Right atrium auricular region (tissue), 2 donors: ENCODE results near the gene MMEL1. TPM values are rescaled to one million over a fixed set of nuclear protein-coding genes. Genes with fewer than 3 reads are reported as not detected.

ENCODE experiments used
- DNase-seq: peaks from one replicate; pipeline ENCODE4 v3.0.0-alpha.2; 2019; ENCODE audit warnings: low spot score
- H3K27ac ChIP-seq, 2 donors: fragments of 200-600 bp; sonication (generic); 1 replicate in 1 of 2; 2 replicates in 1 of 2; pipeline ENCODE4 v1.5.1; 2016 to 2019
- H3K27me3 ChIP-seq, 2 donors: fragments of 200-600 bp; sonication (generic); one replicate each; pipeline versions ENCODE4 v1.5.1 to v1.6.0; 2017 to 2019
- H3K36me3 ChIP-seq: fragments of 200-600 bp; sonication (generic); one replicate; pipeline ENCODE4 v1.5.1; 2016
- H3K4me1 ChIP-seq, 2 donors: fragments of 200-600 bp; sonication (generic); one replicate each; pipeline versions ENCODE4 v1.5.1 to v1.6.0; 2017 to 2019
- H3K4me3 ChIP-seq, 2 donors: fragments of 200-600 bp; sonication (generic); 1 replicate in 1 of 2; 2 replicates in 1 of 2; pipeline ENCODE4 v1.5.1; 2017 to 2019; ENCODE audit warnings: mild to moderate bottlenecking in 1 of 2, moderate library complexity in 1 of 2
- H3K9me3 ChIP-seq, 2 donors: fragments of 200-600 bp; sonication (generic); one replicate each; pipeline ENCODE4 v1.5.1; 2019
- total RNA-seq, 2 donors: library from RNA; depleted of rRNA; stranded (reverse); fragments of >200 nt; gene quantifications; one replicate each; pipeline ENCODE4 v1.1.0, GENCODE V29; 2016
- TF ChIP-seq, protein P1 (sequence below), 2 donors: fragments of 200-600 bp; sonication (generic); IDR thresholded peaks; one replicate each; pipeline ENCODE4 v1.5.1; 2019; ENCODE audit warnings: antibody characterized with exemption in 2 of 2

The MMEL1 gene
- total RNA-seq, 2 donors from 2014 or later, result not detected

- TF ChIP-seq, protein P1, sequence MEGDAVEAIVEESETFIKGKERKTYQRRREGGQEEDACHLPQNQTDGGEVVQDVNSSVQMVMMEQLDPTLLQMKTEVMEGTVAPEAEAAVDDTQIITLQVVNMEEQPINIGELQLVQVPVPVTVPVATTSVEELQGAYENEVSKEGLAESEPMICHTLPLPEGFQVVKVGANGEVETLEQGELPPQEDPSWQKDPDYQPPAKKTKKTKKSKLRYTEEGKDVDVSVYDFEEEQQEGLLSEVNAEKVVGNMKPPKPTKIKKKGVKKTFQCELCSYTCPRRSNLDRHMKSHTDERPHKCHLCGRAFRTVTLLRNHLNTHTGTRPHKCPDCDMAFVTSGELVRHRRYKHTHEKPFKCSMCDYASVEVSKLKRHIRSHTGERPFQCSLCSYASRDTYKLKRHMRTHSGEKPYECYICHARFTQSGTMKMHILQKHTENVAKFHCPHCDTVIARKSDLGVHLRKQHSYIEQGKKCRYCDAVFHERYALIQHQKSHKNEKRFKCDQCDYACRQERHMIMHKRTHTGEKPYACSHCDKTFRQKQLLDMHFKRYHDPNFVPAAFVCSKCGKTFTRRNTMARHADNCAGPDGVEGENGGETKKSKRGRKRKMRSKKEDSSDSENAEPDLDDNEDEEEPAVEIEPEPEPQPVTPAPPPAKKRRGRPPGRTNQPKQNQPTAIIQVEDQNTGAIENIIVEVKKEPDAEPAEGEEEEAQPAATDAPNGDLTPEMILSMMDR (IDR thresholded peaks at IDR 0.05), result no peak
- no peak for DNase-seq
- H3K27ac ChIP-seq, result no peak overlapping the region
- H3K36me3 ChIP-seq, result no peaks in the 10 kb centered on the region
- peaks cover 0 to 9% of the 10 kb centered on the region in 2 donors for H3K9me3 ChIP-seq
- peaks cover 0 to 35% of the 10 kb centered on the region in 2 donors for H3K4me1 ChIP-seq
- no peak overlapping the region for H3K4me3 ChIP-seq
- no peaks in the 10 kb centered on the region for H3K27me3 ChIP-seq
These were observed 7.8 kb upstream of the MMEL1 start for GRCh38 chr1:2640626-2641025.

- TF ChIP-seq, protein P1 (IDR thresholded peaks at IDR 0.05), result no peak
- no peak for DNase-seq
- Histone ChIP-seq H3K27ac (no peak overlapping the region), H3K27me3 (no peaks in the 10 kb centered on the region), H3K4me1 (peaks cover 0 to 35% of the 10 kb centered on the region in 2 donors), H3K36me3 (no peaks in the 10 kb centered on the region), H3K9me3 (peaks cover 0 to 9% of the 10 kb centered on the region in 2 donors), H3K4me3 (no peak overlapping the region)
These were observed 7.0 kb upstream of the MMEL1 start for GRCh38 chr1:2639607-2640521.

DNA sequence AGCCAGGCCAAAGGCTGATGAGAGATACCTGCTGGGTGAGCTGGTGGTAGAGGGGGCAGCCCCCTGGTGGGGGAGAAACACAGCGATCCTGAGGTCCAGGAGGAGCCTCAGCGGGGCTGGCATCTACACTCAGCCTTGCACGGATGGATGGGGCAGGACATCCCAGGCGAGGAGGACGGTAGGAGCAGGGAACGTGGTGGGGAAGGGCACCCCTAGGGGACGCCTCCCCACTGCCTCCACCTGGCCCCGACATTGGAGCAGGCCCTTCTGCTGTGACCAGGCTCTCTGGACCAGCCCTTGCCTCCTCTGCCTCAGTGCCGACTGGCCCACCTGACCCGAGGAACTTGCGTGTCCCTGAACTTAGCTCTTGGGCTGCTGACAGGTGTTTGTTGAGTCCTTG is 6.4 kb upstream of the MMEL1 start:
- TF ChIP-seq, protein P1 (IDR thresholded peaks at IDR 0.05), result no peak
- no peaks in the 10 kb centered on the region for H3K36me3 ChIP-seq
- no peaks in the 10 kb centered on the region for H3K27me3 ChIP-seq
- peaks cover 0 to 35% of the 10 kb centered on the region in 2 donors for H3K4me1 ChIP-seq
- no peak overlapping the region for H3K27ac ChIP-seq
- peaks cover 0 to 9% of the 10 kb centered on the region in 2 donors for H3K9me3 ChIP-seq
- DNase-seq, result no peak
- H3K4me3 ChIP-seq, result no peak overlapping the region

GRCh38 chr1:2638466-2639115 is 5.8 kb upstream of the MMEL1 start:
- TF ChIP-seq, protein P1 (IDR thresholded peaks at IDR 0.05), result no peak
- Histone ChIP-seq H3K9me3 (peaks cover 0 to 9% of the 10 kb centered on the region in 2 donors), H3K36me3 (no peaks in the 10 kb centered on the region), H3K4me1 (peaks cover 0 to 39% of the 10 kb centered on the region in 2 donors), H3K4me3 (no peak overlapping the region), H3K27me3 (no peaks in the 10 kb centered on the region), H3K27ac (no peak overlapping the region)
- DNase-seq, result no peak

GRCh38 chr1:2637442-2638145 is 4.8 kb upstream of the MMEL1 start:
- Histone ChIP-seq H3K27ac (no peak overlapping the region), H3K4me3 (no peak overlapping the region), H3K27me3 (no peaks in the 10 kb centered on the region), H3K36me3 (no peaks in the 10 kb centered on the region), H3K4me1 (peaks cover 0 to 32% of the 10 kb centered on the region in 2 donors), H3K9me3 (peaks cover 0 to 9% of the 10 kb centered on the region in 2 donors)
- TF ChIP-seq, protein P1 (IDR thresholded peaks at IDR 0.05), result no peak
- no peak for DNase-seq
